Pulmonary artery endothelial cell (primary cell): ENCODE measurements around the gene ANGPTL2. TPM values are rescaled to one million over a fixed set of nuclear protein-coding genes. Genes with fewer than 3 reads are reported as not detected.

Experiments used
- DNase-seq: peaks from one replicate; pipeline ENCODE4 v3.0.0-alpha.2; 2011; ENCODE audit warnings: low read depth, low spot score
- total RNA-seq: library from RNA; depleted of rRNA; stranded (reverse); fragments of >200 nt; gene quantifications from 2 replicates; pipeline ENCODE4 v1.2.3, GENCODE V29; 2014

Gene ANGPTL2
- total RNA-seq, 1 donor from 2014 or later = 17.8 TPM

DNA sequence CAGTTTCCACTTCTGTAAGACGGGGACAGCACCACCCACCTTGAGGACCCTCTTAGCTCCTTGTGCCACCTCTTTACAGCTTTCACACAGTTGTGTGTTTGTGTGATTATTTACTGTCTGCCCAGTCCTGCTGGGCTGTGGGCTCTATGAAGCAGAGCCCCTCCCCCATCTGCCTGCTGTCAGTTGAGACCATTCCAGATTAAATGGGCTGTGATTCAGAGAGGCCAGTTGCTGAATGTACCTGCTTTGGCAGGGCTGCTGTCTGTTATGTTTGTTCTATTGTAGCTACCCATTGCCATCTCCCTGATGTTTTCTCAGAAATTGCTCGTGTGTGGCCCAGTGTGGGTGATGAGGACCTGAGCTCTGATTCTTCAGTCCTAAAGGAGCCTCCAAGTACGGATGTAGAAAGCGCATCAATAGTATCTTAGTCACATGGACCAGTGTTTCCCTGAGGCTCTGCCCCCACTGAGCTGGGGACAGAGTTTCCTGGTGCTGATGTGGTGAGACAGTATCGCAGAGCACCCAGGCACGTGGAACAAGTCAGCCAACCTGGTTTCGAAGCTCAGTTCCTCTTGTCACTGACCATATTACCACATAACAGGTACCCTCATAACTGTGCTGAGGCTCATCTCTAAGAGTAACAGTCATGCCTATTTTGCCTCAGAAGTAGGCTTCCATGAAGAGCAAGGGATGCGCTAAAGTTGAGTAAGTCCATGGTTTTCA is 3.7 kb downstream of the ANGPTL2 start:
- no peak for DNase-seq

- DNase-seq = no peak
Measured at GRCh38 chr9:127117801-127118200, 4.6 kb downstream of the ANGPTL2 start.

DNA sequence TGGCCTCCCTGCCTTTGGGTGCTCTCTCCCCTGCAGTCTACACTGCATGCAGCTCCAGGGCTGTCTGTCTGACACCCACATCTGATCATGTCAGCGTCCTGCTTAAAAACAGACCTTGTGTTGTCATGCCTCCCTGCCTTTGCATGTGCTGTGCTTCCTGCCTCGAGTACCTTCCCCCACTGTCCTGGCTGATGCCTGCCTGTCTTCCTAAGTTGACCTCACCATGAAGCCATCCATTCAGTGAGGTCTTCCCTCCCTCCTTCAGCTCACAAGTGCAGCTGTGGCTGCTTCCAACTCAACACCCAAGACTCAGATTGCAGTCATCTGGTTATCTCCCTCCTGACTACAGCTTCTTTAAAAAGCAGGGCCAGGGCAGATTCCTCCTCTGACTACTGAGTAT is 5.5 kb downstream of the ANGPTL2 start:
- DNase-seq = no peak

- no peak for DNase-seq
Measured at GRCh38 chr9:127116088-127116726, 6.2 kb downstream of the ANGPTL2 start.

- no peak for DNase-seq
Measured at GRCh38 chr9:127114606-127115005, 7.8 kb downstream of the ANGPTL2 start.

GRCh38 chr9:127113191-127113972 is 9.1 kb downstream of the ANGPTL2 start:
- no peak for DNase-seq

- no peak for DNase-seq
Measured at GRCh38 chr9:127112735-127113161, 9.7 kb downstream of the ANGPTL2 start.

GRCh38 chr9:127112056-127112455 is 10.4 kb downstream of the ANGPTL2 start:
- no peak for DNase-seq

- DNase-seq = no peak
Measured at GRCh38 chr9:127109212-127109711, 13.2 kb downstream of the ANGPTL2 start.

- DNase-seq = no peak
Measured at GRCh38 chr9:127107929-127108876, 14.2 kb downstream of the ANGPTL2 start.

DNA sequence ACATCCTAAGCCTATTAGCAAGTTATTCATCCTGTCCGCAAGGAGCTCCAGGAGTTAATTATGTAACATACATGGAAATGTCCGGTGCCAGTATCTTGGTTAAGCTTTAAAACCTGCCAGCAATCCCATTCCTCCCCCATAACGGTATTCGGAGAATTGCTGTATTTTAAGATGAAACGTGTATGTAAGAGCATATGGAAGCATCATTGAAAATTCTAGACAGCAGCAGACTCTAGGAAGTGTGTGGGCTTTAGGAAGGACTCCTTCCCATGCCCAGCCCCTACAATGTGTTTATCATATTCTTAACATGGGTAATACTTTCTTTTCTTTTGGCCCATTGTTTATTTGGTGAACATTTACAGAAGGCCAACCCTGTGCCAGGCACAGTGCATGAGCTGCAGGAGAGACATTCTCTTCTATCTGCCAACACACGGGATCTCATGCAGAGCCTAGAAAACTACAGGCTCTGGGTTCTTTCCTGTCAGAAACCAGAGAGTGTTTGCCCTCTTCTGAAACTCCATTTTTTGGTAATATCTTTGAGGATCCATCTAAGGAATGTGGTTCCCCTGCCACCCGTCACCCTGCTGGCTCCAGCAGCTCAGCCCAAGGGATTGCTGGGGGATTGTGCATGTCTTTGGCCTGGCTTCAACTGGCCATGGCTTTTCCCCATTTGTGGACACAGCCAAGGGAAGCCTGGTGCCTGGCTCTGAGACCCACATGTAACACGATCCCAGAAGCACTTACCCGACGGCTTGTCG is 15.1 kb downstream of the ANGPTL2 start:
- DNase-seq = no peak

- DNase-seq = no peak
Measured at GRCh38 chr9:127106466-127106855, 16.0 kb downstream of the ANGPTL2 start.

DNA sequence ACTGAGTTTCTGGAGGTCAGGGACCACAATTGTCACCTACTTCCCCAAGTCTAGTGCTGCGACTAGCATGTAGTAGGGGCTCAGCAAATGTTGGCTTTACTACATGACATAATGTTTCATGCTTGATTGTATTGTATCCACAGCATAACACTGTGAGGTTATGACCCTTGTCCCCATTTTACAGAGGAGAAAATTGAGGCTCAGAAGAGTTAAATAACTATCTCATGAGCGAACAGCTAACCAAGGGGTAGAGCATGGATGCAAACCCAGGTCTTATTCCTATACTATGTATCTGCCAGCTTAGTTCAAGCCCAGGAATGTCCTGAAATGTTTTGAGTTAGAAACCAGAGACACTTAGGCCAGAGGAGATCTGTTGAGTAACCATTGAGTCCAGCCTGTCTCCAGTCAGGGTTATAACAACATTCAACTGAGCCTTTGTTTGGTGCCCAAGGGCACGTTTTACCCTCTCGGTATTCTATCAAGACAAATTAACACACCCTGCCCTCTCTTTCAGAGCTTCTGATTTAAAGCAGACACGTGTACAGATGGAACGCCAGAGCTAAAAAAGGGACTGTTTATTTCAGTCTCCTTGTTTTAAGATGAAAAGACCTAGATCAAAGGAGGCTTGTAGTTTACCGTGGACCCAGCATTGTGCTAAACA is 16.5 kb downstream of the ANGPTL2 start:
- DNase-seq = no peak

DNA sequence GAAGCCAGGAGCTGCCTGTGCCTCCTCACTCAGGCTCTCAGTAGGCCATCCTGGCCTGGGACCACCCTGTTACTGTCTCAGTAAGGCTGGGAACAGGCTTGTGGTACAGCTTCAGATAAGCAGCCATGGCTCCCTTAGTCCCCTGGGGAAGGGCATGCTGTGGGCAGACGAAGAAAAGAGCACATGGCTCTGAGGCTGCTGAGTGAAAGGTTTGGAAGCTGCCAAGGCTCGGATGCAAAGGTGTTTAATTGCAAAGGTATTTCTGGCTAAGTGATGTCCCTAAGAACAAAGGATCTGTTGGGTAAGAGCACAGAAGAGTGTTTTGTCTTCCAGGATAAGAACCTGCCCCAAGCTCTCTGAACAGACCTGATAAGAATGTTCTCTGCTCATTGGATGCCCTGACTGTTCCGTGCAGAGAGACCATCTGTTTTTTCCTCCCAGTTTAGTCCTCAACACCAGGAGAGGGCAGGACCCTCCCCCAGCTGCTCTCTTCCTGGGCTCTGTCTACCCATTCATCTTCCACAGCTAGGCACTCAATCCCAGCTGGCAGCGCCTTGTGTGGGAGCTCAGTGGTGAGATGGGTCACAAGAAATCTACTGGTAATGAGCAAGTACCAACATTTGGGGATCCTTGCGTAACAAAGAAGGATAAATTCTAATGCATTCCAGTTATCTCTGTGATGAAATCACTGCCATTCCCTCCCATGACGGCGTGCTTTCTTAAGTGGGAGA is 17.7 kb downstream of the ANGPTL2 start:
- no peak for DNase-seq

GRCh38 chr9:127102788-127103187 is 19.6 kb downstream of the ANGPTL2 start:
- no peak for DNase-seq

- DNase-seq = no peak
Measured at GRCh38 chr9:127102176-127102575, 20.3 kb downstream of the ANGPTL2 start.

DNA sequence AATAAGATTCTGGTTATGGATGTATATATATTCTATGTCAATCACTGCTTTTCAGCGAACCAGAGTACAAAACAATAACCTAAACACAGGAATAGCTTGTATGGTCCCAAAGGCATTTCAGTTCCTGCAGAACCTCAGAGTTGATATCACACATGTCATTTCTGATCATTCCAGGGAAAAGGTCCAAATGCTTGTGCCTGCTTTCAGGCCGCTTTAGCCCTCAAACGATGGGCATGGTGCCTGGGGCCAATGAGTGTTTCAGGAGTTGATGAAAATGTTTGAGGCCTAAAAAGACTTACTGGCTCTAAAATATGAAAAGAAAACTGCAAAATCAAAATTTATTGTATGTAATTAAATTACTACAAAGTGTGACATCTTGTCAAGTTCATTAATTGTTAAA is 22.8 kb downstream of the ANGPTL2 start:
- DNase-seq = no peak

DNA sequence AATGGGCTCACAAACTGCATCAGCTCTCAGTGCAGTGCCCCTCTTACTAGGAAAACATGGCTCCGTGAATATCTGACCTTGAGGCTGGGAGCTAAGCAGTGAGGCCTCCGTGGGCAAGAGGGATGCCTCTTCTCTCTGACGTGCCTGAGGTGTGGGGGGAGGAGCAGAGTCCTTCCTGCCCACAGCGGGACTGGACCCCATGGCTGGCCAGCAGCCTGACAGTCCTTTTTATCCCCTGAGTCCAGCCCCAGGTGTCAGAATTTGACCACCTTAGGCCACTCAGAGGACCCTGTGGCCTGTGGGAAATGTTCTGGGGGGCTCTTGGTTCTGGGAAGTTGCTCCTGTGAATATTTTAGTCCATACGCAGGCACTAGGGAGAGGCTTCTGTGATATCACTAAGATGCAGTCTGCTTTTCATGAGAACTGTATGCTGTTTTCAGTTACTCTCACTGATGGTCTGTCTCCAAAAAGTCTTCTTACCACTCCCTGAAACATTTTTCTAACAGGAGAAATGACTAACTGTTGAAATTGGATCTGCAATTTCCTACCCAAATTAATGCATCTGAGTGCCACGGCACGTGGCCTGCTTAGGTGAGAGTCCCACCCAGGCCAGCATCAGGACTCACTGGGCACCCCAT is 23.4 kb downstream of the ANGPTL2 start:
- DNase-seq = no peak

- DNase-seq = no peak
Measured at GRCh38 chr9:127097683-127098082, 24.8 kb downstream of the ANGPTL2 start.
